Measurements from ENCODE around the gene SH3BGR. TPM values are rescaled to one million over a fixed set of nuclear protein-coding genes. Genes with fewer than 3 reads are reported as not detected.
"Not testable (repeated sequence)": the region's sequence is repeated elsewhere in the genome, so short reads cannot be mapped to it uniquely, and the experiment has no call there.

SH3BGR gene
- total and polyA plus RNA-seq, 2 donors (not counting 3 experiments of a cell fraction or from before 2014, with no cell fraction given) = 1.1 TPM; not detected in 1

GRCh38 chr21:39406065-39406464 lies 45.7 kb upstream of the SH3BGR start:
- ChIA-PET CTCF (interaction anchor here (1.5 kb wide), 1 partner anchor 18 kb away, joined by 5 read pairs; no protein-coding TSS in a partner anchor), POLR2A (no interaction called here)
- FAIRE-seq (no peak), DNase-seq (ENCODE audit: low read depth, low spot score) (no peak)
- H3K4me1 ChIP-seq (ENCODE audit: control insufficient read depth, extremely low read depth, insufficient read depth, low read length) = no peaks in the 10 kb centered on the region
- H3K79me2 ChIP-seq (ENCODE audit: control insufficient read depth, insufficient read depth, low read length) = no peaks in the 10 kb centered on the region
- intact Hi-C loops (cut with micrococcal nuclease) = no loop called here
- dilution Hi-C loops (cut with MboI; ENCODE audit: extremely low pct_ligation_motif_present, low sequenced_read_pairs) = no loop called here
- H3K9ac ChIP-seq (replicated peaks; ENCODE audit: extremely low read depth, insufficient read depth, low read length) = no peak overlapping the region
- H3K9me1 ChIP-seq (replicated peaks; ENCODE audit: control insufficient read depth, extremely low read depth, insufficient read depth, low read length) = no peaks in the 10 kb centered on the region
- H4K20me1 ChIP-seq (replicated peaks; ENCODE audit: control insufficient read depth, extremely low read depth, insufficient read depth, low read length) = no peaks in the 10 kb centered on the region
- no peak for TF ChIP-seq MAX (IDR thresholded peaks at IDR 0.05; ENCODE audit: insufficient read depth, insufficient read length)
- no peak for TF ChIP-seq EZH2 (IDR thresholded peaks at IDR 0.05; ENCODE audit: borderline replicate concordance, low read depth, low read length, severe bottlenecking)
- TF ChIP-seq MYC (IDR thresholded peaks at IDR 0.05; ENCODE audit: low read depth, low read length) = no peak
- no peak for TF ChIP-seq CTCF (IDR thresholded peaks at IDR 0.05; ENCODE audit: extremely low read depth in 1 of 2, insufficient read depth in 1 of 2, low read depth in 1 of 2, low read length in 2 of 2)
- TF ChIP-seq POLR2AphosphoS5 (IDR thresholded peaks at IDR 0.05; ENCODE audit: insufficient read depth, low read depth, low read length) = no peak
- TF ChIP-seq FOS (IDR thresholded peaks at IDR 0.05; ENCODE audit: borderline replicate concordance, insufficient read depth, low read length) = no peak
- no peak overlapping the region for H2AFZ ChIP-seq (ENCODE audit: low read depth, low read length)
- BruUV-seq (replicated peaks) = no TSS peak
- H3K9me3 ChIP-seq (replicated peaks; ENCODE audit: control insufficient read depth, insufficient read depth, low read length) = peaks cover 3% of the 10 kb centered on the region
- H3K27me3 ChIP-seq (ENCODE audit: control insufficient read depth in 2 of 2, insufficient read depth in 2 of 2, low read length in 2 of 2) = no peaks in the 10 kb centered on the region
- no peak overlapping the region for H3K4me2 ChIP-seq (ENCODE audit: insufficient read depth, low read length)
- no peak overlapping the region for H3K4me3 ChIP-seq (replicated peaks in 1 of 3; ENCODE audit: insufficient read depth in 1 of 3, low read depth in 1 of 3, low read length in 3 of 3)
- H3K36me3 ChIP-seq (ENCODE audit: control insufficient read depth in 2 of 2, extremely low read depth in 1 of 2, insufficient read depth in 2 of 2, low read length in 2 of 2) = peaks cover 5 to 8% of the 10 kb centered on the region in 2 experiments
- H3K27ac ChIP-seq (ENCODE audit: insufficient read depth, low read depth, low read length) = no peak overlapping the region

GRCh38 chr21:39419204-39419603 lies 32.6 kb upstream of the SH3BGR start:
- H3K9me1 ChIP-seq (replicated peaks; ENCODE audit: control insufficient read depth, extremely low read depth, insufficient read depth, low read length); H3K27ac ChIP-seq (ENCODE audit: insufficient read depth, low read depth, low read length); H3K27me3 ChIP-seq (ENCODE audit: control insufficient read depth in 2 of 2, insufficient read depth in 2 of 2, low read length in 2 of 2); FAIRE-seq; dilution Hi-C loops (cut with MboI; ENCODE audit: extremely low pct_ligation_motif_present, low sequenced_read_pairs); CTCF ChIA-PET; BruUV-seq (replicated peaks); H3K9me3 ChIP-seq (replicated peaks; ENCODE audit: control insufficient read depth, insufficient read depth, low read length); POLR2A ChIA-PET; H3K4me3 ChIP-seq (replicated peaks in 1 of 3; ENCODE audit: insufficient read depth in 1 of 3, low read depth in 1 of 3, low read length in 3 of 3); H3K4me2 ChIP-seq (ENCODE audit: insufficient read depth, low read length); H3K36me3 ChIP-seq (ENCODE audit: control insufficient read depth in 2 of 2, extremely low read depth in 1 of 2, insufficient read depth in 2 of 2, low read length in 2 of 2); DNase-seq (ENCODE audit: low read depth, low spot score); H4K20me1 ChIP-seq (replicated peaks; ENCODE audit: control insufficient read depth, extremely low read depth, insufficient read depth, low read length); H3K9ac ChIP-seq (replicated peaks; ENCODE audit: extremely low read depth, insufficient read depth, low read length); H3K79me2 ChIP-seq (ENCODE audit: control insufficient read depth, insufficient read depth, low read length); H2AFZ ChIP-seq (ENCODE audit: low read depth, low read length); intact Hi-C loops (cut with micrococcal nuclease); H3K4me1 ChIP-seq (ENCODE audit: control insufficient read depth, extremely low read depth, insufficient read depth, low read length): not testable (repeated sequence)

Measured in endothelial cell of umbilical vein (primary cell).